PC-3 (cell line): ENCODE data around the gene SLC17A5. TPM values are rescaled to one million over a fixed set of nuclear protein-coding genes. Genes with fewer than 3 reads are reported as not detected.

Experiments used
- ATAC-seq: fragments of 200-7000 bp; cut with Tn5 transposase; 2 replicates; pipeline ENCODE4 v1.9.1; 2020; ENCODE audit warnings: mild to moderate bottlenecking, moderate library complexity
- BruUV-seq: library from RNA; stranded (reverse); fragments of 400-500 nt; replicated peaks from 2 replicates; lab custom pipeline; 2021; lab: Mats Ljungman, UMichigan
- CTCF ChIA-PET: fragments of 300-600 bp; sonication (Branson Sonifier 250); formaldehyde crosslinking; loops from one replicate; lab custom pipeline; 2022; ENCODE audit warnings: antibody characterized with exemption; lab: Charles Lee
- POLR2A ChIA-PET: fragments of 300-600 bp; sonication (Branson Sonifier 250); formaldehyde crosslinking; loops from one replicate; lab custom pipeline; 2022; ENCODE audit warnings: antibody characterized with exemption; ENCODE audit not compliant: unreplicated experiment; lab: Charles Lee
- DNase-seq: peaks from one replicate; pipeline ENCODE4 v3.0.0-alpha.2; 2015
- H2AFZ ChIP-seq: fragments of 300-600 bp; sonication (generic); 2 replicates; pipeline ENCODE4 v1.6.0; 2016; ENCODE audit warnings: antibody characterized with exemption, low read length
- H3F3A ChIP-seq: fragments of 300-600 bp; sonication (generic); one replicate; pipeline ENCODE4 v1.6.0; 2017; ENCODE audit warnings: antibody characterized with exemption, low read length, control low read depth, mild to moderate bottlenecking; ENCODE audit not compliant: unreplicated experiment
- H3K27ac ChIP-seq: fragments of 300-600 bp; sonication (generic); 2 replicates; pipeline ENCODE4 v1.5.1; 2016; ENCODE audit warnings: mild to moderate bottlenecking, low read length
- H3K27me3 ChIP-seq: fragments of 300-600 bp; sonication (generic); 2 replicates; pipeline ENCODE4 v1.6.1; 2016; ENCODE audit warnings: low read length, mixed read lengths
- H3K36me3 ChIP-seq: fragments of 300-600 bp; sonication (generic); 2 replicates; pipeline ENCODE4 v1.6.1; 2016; ENCODE audit warnings: low read depth, mixed run types, low read length, mixed read lengths
- H3K4me1 ChIP-seq: fragments of 300-600 bp; sonication (generic); 2 replicates; pipeline ENCODE4 v1.5.1; 2016; ENCODE audit warnings: low read length; ENCODE audit not compliant: insufficient read depth
- H3K4me2 ChIP-seq: fragments of 300-600 bp; sonication (generic); 2 replicates; pipeline ENCODE4 v1.6.0; 2016; ENCODE audit warnings: low read length
- H3K4me3 ChIP-seq: fragments of 300-600 bp; sonication (generic); 2 replicates; pipeline ENCODE4 v1.5.1; 2016; ENCODE audit warnings: mild to moderate bottlenecking, low read length, mixed read lengths
- H3K79me2 ChIP-seq: fragments of 300-600 bp; sonication (generic); 2 replicates; pipeline ENCODE4 v1.6.1; 2017; ENCODE audit warnings: low read length, mixed read lengths
- H3K9ac ChIP-seq: fragments of 300-600 bp; sonication (generic); 2 replicates; pipeline ENCODE4 v1.6.0; 2016; ENCODE audit warnings: mild to moderate bottlenecking, low read length
- H3K9me2 ChIP-seq: fragments of 300-600 bp; sonication (generic); replicated peaks from 2 replicates; pipeline ENCODE4 v1.6.1; 2016; ENCODE audit warnings: mixed run types, low read length, mixed read lengths
- H3K9me3 ChIP-seq: fragments of 300-600 bp; sonication (generic); 2 replicates; pipeline ENCODE4 v1.6.1; 2016; ENCODE audit warnings: low read length, mixed read lengths
- H4K20me1 ChIP-seq: fragments of 300-600 bp; sonication (generic); 2 replicates; pipeline ENCODE4 v1.6.1; 2016; ENCODE audit warnings: low read length, mixed read lengths
- CTCF ChIP-seq: fragments of 300-600 bp; sonication (generic); conservative IDR thresholded peaks from 2 replicates; pipeline ENCODE4 v1.5.1; 2017; ENCODE audit warnings: antibody characterized with exemption, low read depth, mild to moderate bottlenecking, low read length
- EZH2 ChIP-seq: fragments of 300-600 bp; sonication (generic); IDR thresholded peaks from one replicate; pipeline ENCODE4 v1.6.1; 2017; ENCODE audit warnings: antibody characterized with exemption, mild to moderate bottlenecking, low read length; ENCODE audit not compliant: unreplicated experiment
- EZH2phosphoT487 ChIP-seq: fragments of 300-600 bp; sonication (generic); IDR thresholded peaks from 2 replicates; pipeline ENCODE4 v1.6.1; 2018; ENCODE audit warnings: mild to moderate bottlenecking, antibody characterized with exemption, low read length, borderline replicate concordance
- intact Hi-C: fragments of 100-400 bp; cut with micrococcal nuclease; formaldehyde crosslinking; loops from 2 replicates; pipeline ENCODE4 v1.9.0; 2023
- total RNA-seq: library from RNA; depleted of rRNA; stranded (reverse); fragments of >200 nt; gene quantifications from 2 replicates; pipeline ENCODE4 v1.2.3, GENCODE V29; 2014

Gene SLC17A5
- total RNA-seq, 1 experiment from 2014 or later = 5.2 TPM

- POLR2A ChIA-PET = no interaction called here
- intact Hi-C loops = no loop called here
- Histone ChIP-seq H3K4me1 (peaks cover 32% of the 10 kb centered on the region), H3K9me3 (no peaks in the 10 kb centered on the region), H3K79me2 (no peaks in the 10 kb centered on the region), H3K9ac (no peak overlapping the region), H3F3A (peaks cover 5% of the 10 kb centered on the region), H3K27ac (peak overlapping the region; percentile 10; the same call in 1 of the 2 replicates), H3K4me3 (no peak overlapping the region), H3K9me2 (no peaks in the 10 kb centered on the region), H3K36me3 (no peaks in the 10 kb centered on the region), H3K4me2 (0 out of 2 replicates have a peak overlapping the region, but pooled peaks have one; percentile 37), H4K20me1 (no peaks in the 10 kb centered on the region), H2AFZ (no peak overlapping the region), H3K27me3 (no peaks in the 10 kb centered on the region)
- DNase-seq = no peak
- no peak for ATAC-seq
- CTCF ChIA-PET = no interaction called here
- no peak for TF ChIP-seq EZH2
- no peak for TF ChIP-seq EZH2phosphoT487
- TF ChIP-seq CTCF = no peak
- no TSS peak for BruUV-seq
Measured at GRCh38 chr6:73639040-73639439, 14.8 kb downstream of the SLC17A5 start.

- H2AFZ ChIP-seq = no peak overlapping the region
- TF ChIP-seq CTCF (no peak), EZH2phosphoT487 (no peak), EZH2 (no peak)
- intact Hi-C loops = no loop called here
- H4K20me1 ChIP-seq = no peaks in the 10 kb centered on the region
- H3K27me3 ChIP-seq = no peaks in the 10 kb centered on the region
- DNase-seq = no peak
- no peak overlapping the region for H3K4me3 ChIP-seq
- no peaks in the 10 kb centered on the region for H3K9me2 ChIP-seq
- H3K79me2 ChIP-seq = no peaks in the 10 kb centered on the region
- H3K27ac ChIP-seq = no peak overlapping the region
- peaks cover 5% of the 10 kb centered on the region for H3F3A ChIP-seq
- no peak overlapping the region for H3K9ac ChIP-seq
- H3K4me1 ChIP-seq = peaks cover 32% of the 10 kb centered on the region
- ATAC-seq = no peak
- H3K36me3 ChIP-seq = no peaks in the 10 kb centered on the region
- H3K9me3 ChIP-seq = no peaks in the 10 kb centered on the region
- no peak overlapping the region for H3K4me2 ChIP-seq
- POLR2A ChIA-PET = no interaction called here
- no TSS peak for BruUV-seq
- CTCF ChIA-PET = no interaction called here
Measured at GRCh38 chr6:73637404-73637803, 16.4 kb downstream of the SLC17A5 start.

GRCh38 chr6:73636048-73636447 lies 17.7 kb downstream of the SLC17A5 start:
- Histone ChIP-seq H3K79me2 (no peaks in the 10 kb centered on the region), H3K4me1 (peaks cover 32% of the 10 kb centered on the region), H2AFZ (no peak overlapping the region), H3K27me3 (no peaks in the 10 kb centered on the region), H3K9me3 (no peaks in the 10 kb centered on the region), H3F3A (peaks cover 5% of the 10 kb centered on the region), H4K20me1 (no peaks in the 10 kb centered on the region), H3K36me3 (no peaks in the 10 kb centered on the region), H3K4me2 (peak overlapping the region; percentile 30; the same call in 1 of the 2 replicates), H3K4me3 (no peak overlapping the region), H3K27ac (no peak overlapping the region), H3K9ac (no peak overlapping the region), H3K9me2 (no peaks in the 10 kb centered on the region)
- no peak for ATAC-seq
- POLR2A ChIA-PET = no interaction called here
- CTCF ChIA-PET = no interaction called here
- TF ChIP-seq EZH2phosphoT487 = no peak
- TF ChIP-seq CTCF = no peak
- no peak for TF ChIP-seq EZH2
- intact Hi-C loops = no loop called here
- no TSS peak for BruUV-seq
- no peak for DNase-seq
